GM19035 (cell line): Measurements from ENCODE around the gene TOR4A.

ENCODE experiments used
- ATAC-seq: cut with Tn5 transposase; IDR thresholded peaks from one replicate; pipeline ENCODE4 v1.9.1; 2021; ENCODE audit not compliant: unreplicated experiment

TOR4A gene

DNA sequence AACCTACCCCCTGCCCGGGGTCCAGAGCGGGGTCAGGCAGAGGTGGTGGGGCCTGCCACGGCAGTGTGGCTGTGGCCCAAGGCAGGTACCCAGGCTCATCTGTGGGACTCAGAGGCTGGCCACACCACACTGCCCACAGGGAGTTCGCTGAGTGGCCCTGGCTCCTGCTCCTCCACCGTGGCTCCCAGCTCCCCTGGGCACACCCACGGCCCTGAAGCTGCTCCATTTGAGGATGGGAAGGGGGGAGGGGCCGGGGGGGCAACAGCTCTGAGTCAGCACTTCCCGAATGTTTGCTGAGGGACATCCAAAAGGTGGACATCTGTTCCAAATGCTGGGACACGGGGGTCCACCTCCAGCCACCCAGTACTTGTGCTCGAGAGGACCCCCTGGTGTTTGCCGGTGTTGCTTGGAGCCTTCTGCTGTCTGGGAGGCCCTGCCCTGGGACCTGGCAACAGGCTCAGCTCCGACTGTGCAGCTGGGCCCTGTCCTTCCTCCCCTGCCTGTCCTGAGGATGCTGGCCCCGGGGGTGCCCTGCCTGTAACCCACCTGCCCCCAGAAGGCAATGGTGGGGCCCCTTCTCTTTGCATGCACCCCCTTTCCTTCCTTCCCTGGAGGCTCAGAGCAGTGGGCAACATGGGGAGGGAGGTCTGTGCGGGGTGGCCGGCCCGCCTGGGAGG is 27.0 kb downstream of the TOR4A start:
- no peak for ATAC-seq

DNA sequence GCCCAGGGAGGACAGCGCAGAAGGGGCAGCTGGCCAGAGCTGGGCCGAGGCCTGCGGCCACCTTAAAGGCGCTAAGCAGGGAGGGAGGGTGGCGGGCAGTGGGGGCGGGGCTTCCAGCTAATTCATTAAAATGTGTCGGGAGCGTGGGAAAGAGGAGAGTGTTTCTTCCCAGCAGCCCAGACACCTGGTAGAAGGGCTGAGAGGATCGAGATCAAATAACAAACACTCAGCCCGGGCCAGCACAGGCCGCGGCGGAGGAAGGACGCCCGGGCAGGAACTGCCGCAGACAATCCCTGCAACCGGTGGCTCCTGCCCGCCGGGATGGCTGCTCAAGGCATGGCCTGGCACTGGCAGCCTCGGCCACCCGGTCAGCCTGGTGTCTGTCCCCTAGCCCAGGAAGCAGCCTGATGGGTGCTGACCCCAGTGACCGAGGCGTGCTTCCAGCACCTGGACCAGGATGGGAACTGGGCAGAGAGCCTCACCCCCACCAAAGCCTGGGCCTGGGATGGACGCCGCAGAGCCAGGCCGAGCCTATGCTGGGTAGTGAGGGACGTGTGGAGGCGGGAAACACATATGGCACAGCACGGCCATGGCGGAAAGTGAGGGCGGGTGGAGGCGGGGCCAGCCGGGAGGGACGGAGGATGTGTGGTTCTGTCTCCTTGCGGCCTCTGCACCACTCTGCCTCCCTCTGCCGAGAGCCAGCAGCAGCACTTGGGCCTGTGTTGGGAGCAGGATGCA is 27.7 kb downstream of the TOR4A start:
- ATAC-seq: no peak

DNA sequence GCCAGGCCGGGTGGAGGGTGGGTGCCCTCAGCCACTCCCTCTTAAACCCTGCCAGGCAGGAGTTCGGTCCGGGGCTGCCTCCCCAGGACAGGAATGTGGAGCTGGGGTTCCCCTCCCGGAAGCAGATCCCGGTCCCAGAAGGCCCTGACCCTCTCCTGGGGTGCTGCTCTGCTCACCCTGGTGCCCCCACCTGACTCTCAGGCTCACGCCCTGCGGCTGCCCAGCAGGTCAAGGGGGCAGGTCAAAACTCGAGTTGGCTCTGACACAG is 28.2 kb downstream of the TOR4A start:
- no peak for ATAC-seq

DNA sequence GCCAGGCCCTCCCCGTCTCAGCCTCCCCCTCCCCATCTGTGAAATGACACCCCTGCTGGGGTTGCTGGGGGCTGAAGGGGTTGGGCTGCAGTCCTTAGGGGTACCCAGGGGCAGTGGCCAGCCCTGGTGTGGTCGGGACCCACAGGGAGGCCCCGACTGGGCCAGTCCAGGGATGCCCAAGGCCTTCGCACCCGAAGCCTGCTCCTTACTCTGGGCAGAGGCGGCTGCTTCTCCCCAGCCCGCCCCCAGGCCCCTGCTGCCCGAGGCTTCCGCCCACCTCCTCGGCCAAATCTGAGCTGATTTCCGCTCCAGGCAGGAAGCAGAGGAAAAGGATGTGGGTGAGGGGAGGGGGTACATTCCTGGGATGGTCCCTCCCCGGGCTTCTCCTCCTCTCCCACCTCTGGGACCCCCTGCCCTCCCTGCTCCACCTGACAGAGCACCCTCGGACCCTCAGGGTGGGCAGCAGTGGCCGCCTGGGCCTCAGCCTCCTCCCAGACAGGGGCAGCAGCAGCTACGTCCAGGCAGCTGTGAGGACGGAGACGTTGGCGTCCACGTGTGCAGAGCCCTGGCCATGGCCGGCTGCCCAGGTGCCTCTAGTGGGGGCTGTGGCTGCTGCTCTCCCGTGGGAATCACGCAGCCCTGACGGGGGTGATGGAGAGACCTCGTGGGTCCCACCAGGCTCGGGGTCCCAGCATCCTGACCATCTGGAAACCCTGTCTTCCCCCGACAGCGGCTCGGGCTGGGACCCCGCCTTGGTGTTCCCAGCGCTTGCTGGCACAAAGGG is 28.7 kb downstream of the TOR4A start:
- ATAC-seq: no peak

DNA sequence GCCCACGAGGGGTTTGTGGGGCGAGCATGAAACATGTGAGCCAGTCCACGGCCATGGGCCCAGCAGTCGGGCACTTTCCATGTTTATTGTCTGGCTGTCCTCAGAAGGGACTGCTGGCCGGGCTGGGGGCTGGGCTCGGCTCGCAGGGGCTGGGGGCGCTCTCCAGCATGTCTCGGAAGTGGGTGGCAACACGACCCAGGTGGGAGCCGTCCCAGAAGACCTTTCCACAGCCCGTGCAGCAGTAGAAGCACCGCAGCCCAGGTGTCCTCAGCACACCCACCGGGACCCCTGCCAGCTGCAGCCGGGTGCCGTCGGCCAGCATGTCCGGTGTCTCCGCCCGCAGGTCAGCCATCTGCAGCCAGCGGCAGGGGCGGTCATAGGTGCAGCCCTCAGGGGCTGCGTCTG is 29.3 kb downstream of the TOR4A start:
- no peak for ATAC-seq

DNA sequence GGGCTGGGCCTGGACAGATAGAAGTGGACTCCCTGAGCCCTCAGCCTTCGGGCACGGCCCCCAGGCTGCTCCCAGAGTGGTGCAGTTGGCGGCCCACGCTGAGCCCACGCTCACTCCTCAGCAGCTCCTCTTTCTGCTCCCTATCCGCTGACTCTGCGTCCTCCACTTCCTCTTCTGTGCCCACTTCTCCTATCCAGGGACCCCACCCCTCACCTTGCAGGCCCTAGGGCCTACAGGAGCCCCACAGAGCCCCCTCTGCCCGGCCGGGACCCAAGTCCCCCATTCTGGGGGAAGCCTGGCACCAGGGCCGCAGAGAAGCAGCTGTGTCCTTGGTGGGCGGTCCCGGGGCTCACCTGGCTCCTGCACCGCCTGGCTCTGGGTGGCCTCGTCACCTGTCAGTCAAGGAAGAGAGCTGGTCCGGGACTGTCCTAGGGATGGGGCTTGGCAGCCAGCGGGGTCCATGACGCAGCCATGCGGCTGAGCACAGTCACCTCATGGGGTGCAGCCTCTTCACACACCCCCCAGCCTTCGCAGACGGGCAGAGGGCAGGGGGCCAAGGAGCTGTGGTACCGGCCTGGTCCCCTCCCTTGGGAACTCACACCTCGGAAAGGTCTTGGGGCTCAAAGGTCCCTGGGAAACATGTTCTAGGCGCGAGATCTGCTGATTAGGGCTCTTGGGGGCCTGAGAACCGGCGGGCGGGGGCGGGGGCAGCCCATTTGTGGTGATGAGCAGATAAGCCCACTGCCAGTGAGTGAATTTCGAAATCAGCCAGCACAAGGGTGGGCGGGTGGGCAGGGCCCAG is 29.9 kb downstream of the TOR4A start:
- no peak for ATAC-seq

DNA sequence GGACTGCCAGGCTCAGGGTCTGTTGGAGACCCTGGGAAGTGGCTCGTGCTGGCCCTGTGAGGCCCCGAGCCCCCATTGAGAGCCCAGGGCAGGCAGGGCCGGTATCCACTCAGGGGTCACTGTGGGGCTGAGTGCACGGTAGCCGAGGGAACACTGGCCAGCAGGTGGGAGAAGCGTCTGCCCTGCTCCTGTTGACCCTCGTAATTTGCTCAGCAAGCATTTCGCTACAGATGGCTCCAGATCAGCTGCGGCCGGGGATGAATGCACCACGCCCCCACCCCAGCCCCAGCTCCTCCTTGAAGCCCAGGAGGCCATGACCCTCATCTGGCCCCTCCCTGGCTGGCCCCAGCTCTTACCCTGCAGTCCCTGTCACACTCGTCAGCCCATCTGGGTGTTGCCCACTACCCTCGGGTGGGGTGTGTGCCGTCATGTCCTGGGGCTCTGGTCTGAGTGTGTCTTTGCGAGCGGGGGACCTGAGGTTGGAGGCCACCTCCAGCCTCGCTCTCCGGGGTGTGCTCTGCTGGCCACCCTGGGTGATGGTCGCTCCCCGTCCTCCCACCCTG is 30.6 kb downstream of the TOR4A start:
- no peak for ATAC-seq

DNA sequence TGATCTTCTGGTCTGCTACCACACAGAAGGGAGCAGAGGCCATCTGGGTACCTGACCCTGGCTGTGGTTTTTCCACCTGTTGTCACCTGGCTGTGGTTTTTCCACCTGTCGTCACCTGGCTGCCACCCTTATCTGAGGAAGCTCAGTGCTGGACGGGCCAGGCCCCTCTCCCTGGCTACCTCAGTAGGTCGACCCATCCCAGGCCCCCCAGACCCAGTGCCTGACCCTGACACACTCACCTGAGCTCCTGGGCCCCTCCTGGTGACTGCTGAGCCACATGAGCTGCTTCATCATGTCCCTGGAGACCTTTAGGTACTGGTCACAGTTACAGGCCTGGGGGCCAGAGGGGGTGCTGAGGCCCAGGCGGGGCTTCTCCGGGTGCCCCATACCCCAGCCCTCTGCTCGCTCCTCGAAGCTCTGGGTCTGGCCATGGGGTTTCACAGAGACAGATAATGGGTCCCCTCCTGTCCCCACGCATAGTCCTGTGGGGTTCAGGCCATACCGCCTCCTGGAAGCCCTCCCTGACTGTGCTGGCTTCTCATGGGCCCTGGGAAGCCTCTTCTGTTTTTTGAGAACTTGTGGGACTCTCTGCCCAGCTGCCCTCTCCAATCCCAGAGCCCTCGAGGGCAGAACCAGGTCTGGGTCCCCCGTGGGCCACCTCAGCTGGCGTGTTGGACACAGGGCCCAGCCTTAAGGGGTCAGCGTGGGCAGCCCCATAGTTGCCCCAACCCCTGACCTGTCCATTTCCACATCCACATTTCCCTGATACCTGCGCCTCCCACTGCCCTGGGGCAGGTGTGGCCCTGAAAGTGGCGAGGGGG is 32.1 kb downstream of the TOR4A start:
- no peak for ATAC-seq

DNA sequence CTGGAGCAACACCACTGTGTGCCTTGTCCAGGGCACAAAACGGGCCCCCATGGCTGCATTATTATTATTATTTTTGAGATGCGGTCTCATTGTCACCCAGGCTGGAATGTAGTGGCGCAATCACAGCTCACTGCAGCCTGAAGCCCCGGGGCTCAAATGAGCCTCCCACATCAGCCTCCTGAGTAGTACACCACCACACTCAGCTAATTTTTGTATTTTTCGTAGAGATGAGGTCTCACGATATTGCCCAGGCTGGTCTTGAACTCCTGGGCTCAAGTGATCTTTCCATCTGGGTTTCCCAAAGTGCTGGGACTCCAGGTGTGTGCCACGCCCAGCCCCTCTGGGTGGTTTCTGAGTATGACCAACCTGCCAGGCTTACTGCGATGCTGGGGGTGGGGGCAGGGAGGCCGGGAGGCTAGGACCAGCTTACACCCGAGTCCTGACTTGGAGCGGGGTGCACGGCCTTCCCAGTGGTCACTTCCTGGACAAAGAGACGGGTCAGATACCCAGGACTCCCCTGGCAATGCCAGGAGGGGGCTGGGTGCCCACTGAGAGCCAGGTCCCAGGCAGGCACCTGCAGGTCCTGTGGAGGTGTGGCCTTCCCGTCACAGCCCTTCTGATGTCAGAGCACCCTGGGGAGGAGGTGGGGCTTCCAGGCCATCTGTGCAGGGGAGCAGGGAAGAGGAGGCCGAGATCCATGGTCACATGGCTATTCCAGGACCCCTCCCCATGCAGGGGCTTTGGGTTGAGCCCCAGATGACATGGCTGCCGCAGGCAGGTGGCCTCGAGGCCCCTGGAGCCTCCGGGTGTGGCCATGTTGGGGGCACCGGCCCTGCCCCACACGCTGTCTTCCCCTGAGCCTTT is 32.9 kb downstream of the TOR4A start:
- no peak for ATAC-seq

DNA sequence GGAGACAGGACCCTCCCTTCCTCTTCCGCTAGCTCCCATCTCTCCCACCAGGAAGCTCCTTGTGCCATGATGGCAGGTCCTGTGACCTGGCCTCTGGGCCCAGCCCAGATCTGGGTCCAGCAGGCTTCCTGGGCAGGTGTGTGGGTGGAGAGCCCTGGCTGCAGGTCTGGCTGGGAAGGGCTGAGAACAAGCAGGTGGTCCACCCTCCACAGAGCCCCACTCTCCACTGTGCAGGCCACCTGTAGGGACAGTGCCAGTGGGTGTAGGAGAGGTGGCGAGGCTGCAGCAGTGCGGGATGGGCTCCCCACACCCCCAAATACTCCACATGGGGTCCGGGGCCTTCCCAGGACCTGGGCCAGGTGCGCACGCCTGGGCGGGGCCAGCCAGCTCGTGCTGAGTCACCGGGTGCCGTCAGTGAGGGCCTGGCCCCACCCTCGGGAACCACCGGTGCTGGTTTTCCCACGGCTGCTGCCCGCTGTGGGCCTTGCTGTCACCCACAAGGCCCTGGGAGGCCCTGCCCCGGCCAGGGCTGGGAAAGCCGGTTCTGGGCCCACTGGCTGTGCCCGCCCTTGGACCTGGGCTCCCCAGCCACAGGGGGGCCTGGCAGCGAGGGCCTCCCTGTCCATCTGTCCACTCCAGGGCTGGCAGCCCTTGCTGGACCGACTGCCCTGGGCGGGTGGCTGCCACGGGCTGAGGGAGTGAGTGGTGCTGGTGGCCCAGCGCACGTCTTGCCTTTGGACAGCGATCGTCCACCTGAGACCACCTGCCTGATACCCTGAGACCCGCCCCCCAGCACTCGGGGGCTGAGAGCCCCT is 33.9 kb downstream of the TOR4A start:
- no peak for ATAC-seq

DNA sequence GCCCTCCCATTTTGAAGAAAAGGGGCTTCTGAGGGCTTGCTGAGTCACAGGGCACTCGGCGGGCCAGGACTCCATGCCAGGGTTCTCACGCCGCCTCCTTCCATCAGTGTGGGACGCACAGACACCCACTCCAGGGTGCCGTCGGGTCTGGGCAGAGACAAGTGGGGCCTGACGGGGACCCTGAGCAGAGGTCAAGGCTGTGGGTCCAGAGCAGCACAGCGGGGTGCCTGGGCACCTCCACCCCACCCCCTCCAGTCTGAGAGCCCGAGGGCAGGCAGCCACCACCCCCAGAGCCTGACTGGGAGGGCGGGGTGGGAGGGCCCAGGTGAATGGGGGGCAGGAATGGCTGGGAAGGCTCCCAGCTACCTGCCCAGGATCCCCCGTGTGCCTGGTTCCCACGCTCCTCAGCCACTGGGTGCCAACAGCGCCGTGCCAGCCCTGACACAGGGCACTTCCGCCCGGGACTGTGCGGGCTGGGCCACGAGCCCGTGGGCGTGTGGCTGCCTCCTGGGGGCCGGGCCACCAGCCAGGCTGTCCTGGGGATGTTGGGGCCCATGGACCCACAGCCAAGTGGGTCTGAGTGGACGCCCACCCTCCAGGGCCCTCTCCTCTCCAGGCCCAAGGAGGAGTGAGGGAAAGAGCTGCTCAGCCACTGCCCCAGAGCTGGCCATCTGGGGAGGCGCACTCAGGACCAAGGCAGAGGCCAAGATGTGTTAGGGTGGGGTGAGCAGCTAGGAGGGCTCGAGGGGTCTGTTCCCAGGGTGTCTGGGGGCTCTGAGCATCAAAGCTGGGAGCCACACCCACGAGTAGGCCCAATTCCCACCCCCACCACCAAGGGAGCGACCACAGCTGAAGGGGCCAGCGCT is 34.7 kb downstream of the TOR4A start:
- no peak for ATAC-seq

DNA sequence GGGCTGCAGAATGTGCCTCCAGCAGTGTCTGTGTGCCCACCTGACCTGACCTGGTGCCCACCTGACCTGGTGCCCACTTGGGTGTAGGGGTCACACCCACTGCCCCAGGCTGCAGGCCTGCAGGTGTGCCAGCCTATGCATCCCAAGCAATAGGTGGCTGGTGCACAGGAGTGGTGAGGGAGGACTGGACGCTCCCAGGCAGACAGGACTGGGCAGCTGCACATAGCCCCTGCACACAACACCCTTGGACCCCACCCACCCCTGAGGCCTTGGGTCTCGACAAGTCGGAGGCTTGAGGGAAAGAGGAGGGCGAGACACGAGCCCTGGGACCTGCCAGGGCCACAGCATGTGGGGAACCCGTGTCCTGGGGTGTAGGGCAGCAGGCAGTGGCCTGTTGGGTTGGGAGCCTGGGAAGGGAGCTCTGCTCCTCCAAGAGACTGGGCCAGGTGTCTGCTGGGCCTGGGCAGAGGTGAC is 35.4 kb downstream of the TOR4A start:
- no peak for ATAC-seq

DNA sequence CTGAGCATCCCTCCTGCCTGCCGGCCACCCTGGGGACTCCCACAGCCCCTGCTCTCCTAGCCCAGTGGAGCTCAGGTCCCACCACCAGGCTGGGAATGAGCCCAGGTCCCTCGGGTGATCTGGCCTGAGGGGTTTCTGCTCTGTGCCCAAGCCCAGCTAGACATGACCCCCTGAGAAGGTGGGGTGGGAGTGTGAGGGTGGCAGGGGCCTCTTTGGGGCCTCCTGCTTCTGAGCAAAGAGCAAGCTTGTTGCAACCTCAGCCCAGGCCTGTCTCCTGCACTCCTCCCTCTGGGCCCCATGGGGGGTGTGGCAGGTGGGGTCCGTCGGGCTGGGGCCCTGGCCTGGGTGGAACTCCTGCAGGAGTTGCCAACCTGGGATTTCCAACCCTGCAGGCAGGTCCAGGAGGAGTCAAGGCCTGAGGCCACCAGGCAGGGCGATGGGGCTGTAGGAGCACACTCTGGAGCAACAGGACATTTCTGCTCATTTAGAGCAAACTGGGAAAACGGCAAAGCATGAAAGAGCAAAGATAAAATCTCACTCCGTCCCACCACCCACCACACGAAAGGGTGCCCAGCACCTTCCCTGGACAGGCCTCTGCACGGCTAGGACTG is 35.9 kb downstream of the TOR4A start:
- ATAC-seq: no peak

DNA sequence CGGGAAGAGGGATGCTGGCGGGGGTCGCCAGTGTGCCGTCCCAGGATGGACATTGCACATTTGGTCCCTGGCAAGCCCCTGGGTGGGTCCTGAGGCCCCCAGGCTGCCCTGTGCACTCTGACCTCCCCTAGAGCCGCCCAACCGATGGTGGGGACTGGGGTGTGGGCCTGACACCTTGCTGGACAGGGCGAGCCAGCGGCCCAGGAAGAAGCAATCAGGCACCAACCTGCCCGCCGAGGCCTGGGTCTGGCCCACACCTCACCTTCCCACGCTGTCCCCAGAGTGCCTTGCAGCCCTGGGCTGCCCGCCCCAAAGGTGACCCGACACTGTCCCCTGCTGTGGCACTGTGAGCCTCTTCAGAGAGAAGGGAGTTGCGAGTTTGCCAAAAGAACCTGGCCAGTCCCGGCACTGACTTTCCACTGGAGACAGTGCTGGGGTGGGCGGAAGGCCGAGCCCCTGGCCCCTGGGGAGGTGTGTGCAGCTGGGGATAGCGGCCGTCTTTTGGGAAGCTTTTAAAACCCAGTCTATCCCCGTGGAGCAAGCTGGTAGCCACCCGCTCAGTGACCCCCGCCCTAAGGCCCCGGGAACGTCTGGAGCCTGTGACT is 36.5 kb downstream of the TOR4A start:
- ATAC-seq: no peak

DNA sequence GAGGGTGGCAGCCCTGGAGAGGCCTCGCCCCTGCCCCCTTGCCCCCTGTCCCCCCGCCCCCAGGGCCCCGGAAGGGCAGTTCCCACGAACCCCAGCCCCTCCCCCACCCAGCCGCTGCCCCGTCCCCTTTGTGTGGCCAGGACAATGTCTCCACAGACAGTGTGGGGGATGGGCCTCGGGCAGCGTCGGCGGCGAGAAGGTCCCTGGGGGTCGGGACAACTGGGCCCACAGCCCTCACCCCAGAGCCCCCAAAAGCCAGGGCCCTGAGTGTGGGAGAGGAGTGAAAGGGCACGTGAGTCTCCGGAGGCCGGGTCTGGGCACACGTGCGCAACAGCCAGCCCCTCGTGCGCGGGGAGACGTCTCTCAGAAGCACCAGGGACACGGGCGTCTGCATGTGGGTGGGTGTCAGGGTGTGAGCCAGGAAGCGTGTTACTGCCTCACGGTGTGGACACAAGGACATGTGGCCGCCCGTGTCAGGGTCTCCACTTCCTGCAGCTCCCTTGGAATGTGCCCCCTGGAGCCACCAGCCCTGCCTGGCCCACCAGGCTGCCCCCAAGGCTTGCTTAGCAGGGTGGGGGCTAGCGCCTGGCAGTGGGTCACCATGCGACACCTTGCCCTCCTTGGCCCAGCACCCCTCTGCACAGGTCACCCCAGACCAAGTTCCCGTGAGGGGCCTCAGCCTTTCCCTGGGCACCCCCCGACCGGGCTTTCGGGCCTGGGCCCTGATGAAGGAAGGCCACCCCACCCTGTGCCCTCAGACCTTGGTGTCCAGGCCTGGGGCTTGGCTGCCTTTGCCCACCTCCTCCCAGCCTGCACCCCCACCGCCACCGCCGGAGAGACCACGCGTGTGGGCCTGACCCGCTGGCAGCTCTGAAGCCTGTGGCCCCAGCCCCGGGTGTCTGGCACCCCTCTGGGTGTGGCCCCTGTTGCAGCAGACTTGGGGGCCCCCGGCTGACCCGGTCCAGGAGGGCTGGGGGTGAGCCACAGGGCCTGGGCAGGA is 37.3 kb downstream of the TOR4A start:
- ATAC-seq: no peak
